ENCODE data around the gene TDRD9. TPM values are rescaled to one million over a fixed set of nuclear protein-coding genes. Genes with fewer than 3 reads are reported as not detected.

TDRD9 gene
- total RNA-seq, 1 experiment from 2014 or later, result not detected

- TF ChIP-seq CTCF (conservative IDR thresholded peaks at IDR 0.05; ENCODE audit: low read depth, low read length) (no peak), EZH2 (IDR thresholded peaks at IDR 0.05; ENCODE audit: borderline replicate concordance, low read depth, low read length, poor library complexity, severe bottlenecking) (no peak)
- intact Hi-C loops (cut with micrococcal nuclease; ENCODE audit: unreplicated experiment), result no loop called here
- Histone ChIP-seq H3K27ac (ENCODE audit: low read depth, low read length, poor library complexity, severe bottlenecking) (no peak overlapping the region), H3K36me3 (ENCODE audit: insufficient read depth, low read length, poor library complexity, severe bottlenecking) (no peaks in the 10 kb centered on the region), H3K9me3 (ENCODE audit: low read depth, low read length, poor library complexity, severe bottlenecking) (no peaks in the 10 kb centered on the region), H3K4me3 (ENCODE audit: low read depth, low read length, poor library complexity, severe bottlenecking) (no peak overlapping the region), H3K27me3 (replicated peaks; ENCODE audit: insufficient read depth, low read depth, low read length, poor library complexity) (peaks cover 23% of the 10 kb centered on the region), H3K4me1 (ENCODE audit: insufficient read depth, low read length, poor library complexity, severe bottlenecking) (no peaks in the 10 kb centered on the region)
- ChIA-PET POLR2A (ENCODE audit: low non-redundant PET) (no interaction called here), CTCF (no interaction called here)
- DNase-seq (ENCODE audit: low spot score), result no peak
- no TSS peak for BruUV-seq (replicated peaks)
Measured at GRCh38 chr14:103997391-103997790, 69.1 kb downstream of the TDRD9 start.

- TF ChIP-seq EZH2 (IDR thresholded peaks at IDR 0.05; ENCODE audit: borderline replicate concordance, low read depth, low read length, poor library complexity, severe bottlenecking) (no peak), CTCF (conservative IDR thresholded peaks at IDR 0.05; ENCODE audit: low read depth, low read length) (no peak)
- Histone ChIP-seq H3K27me3 (replicated peaks; ENCODE audit: insufficient read depth, low read depth, low read length, poor library complexity) (peaks cover 23% of the 10 kb centered on the region), H3K4me1 (ENCODE audit: insufficient read depth, low read length, poor library complexity, severe bottlenecking) (no peaks in the 10 kb centered on the region), H3K36me3 (ENCODE audit: insufficient read depth, low read length, poor library complexity, severe bottlenecking) (no peaks in the 10 kb centered on the region), H3K9me3 (ENCODE audit: low read depth, low read length, poor library complexity, severe bottlenecking) (no peaks in the 10 kb centered on the region), H3K27ac (ENCODE audit: low read depth, low read length, poor library complexity, severe bottlenecking) (no peak overlapping the region), H3K4me3 (ENCODE audit: low read depth, low read length, poor library complexity, severe bottlenecking) (no peak overlapping the region)
- DNase-seq (ENCODE audit: low spot score), result no peak
- POLR2A ChIA-PET (ENCODE audit: low non-redundant PET), result no interaction called here
- intact Hi-C loops (cut with micrococcal nuclease; ENCODE audit: unreplicated experiment), result no loop called here
- CTCF ChIA-PET, result no interaction called here
- no TSS peak for BruUV-seq (replicated peaks)
Measured at GRCh38 chr14:103998027-103998426, 69.8 kb downstream of the TDRD9 start.

- no peak for DNase-seq (ENCODE audit: low spot score)
- CTCF ChIA-PET, result no interaction called here
- Histone ChIP-seq H3K4me1 (ENCODE audit: insufficient read depth, low read length, poor library complexity, severe bottlenecking) (no peaks in the 10 kb centered on the region), H3K36me3 (ENCODE audit: insufficient read depth, low read length, poor library complexity, severe bottlenecking) (no peaks in the 10 kb centered on the region), H3K4me3 (ENCODE audit: low read depth, low read length, poor library complexity, severe bottlenecking) (no peak overlapping the region), H3K27ac (ENCODE audit: low read depth, low read length, poor library complexity, severe bottlenecking) (no peak overlapping the region), H3K27me3 (replicated peaks; ENCODE audit: insufficient read depth, low read depth, low read length, poor library complexity) (peaks cover 17% of the 10 kb centered on the region), H3K9me3 (ENCODE audit: low read depth, low read length, poor library complexity, severe bottlenecking) (no peaks in the 10 kb centered on the region)
- TF ChIP-seq EZH2 (IDR thresholded peaks at IDR 0.05; ENCODE audit: borderline replicate concordance, low read depth, low read length, poor library complexity, severe bottlenecking) (no peak), CTCF (conservative IDR thresholded peaks at IDR 0.05; ENCODE audit: low read depth, low read length) (no peak)
- POLR2A ChIA-PET (ENCODE audit: low non-redundant PET), result no interaction called here
- no TSS peak for BruUV-seq (replicated peaks)
- intact Hi-C loops (cut with micrococcal nuclease; ENCODE audit: unreplicated experiment), result no loop called here
Measured at GRCh38 chr14:103999795-104000440, 71.7 kb downstream of the TDRD9 start.
